Loucy (cell line): ENCODE results near the gene SP110.

Experiments
- H2AFZ ChIP-seq: fragments of 200-600 bp; sonication (generic); 2 replicates; pipeline ENCODE4 v1.6.0; 2016; ENCODE audit warnings: antibody characterized with exemption, mild to moderate bottlenecking, low read length, moderate library complexity
- H3F3A ChIP-seq: fragments of 200-600 bp; 2 replicates; pipeline ENCODE4 v1.6.0; 2016; ENCODE audit warnings: antibody characterized with exemption, low read depth, mild to moderate bottlenecking
- H3K27me3 ChIP-seq: fragments of 200-600 bp; sonication (generic); 2 replicates; pipeline ENCODE4 v1.6.1; 2014; ENCODE audit warnings: low read length, mild to moderate bottlenecking; ENCODE audit not compliant: insufficient read depth, poor library complexity, severe bottlenecking
- H3K36me3 ChIP-seq: fragments of 200-600 bp; sonication (generic); 2 replicates; pipeline ENCODE4 v1.6.1; 2016; ENCODE audit warnings: low read length; ENCODE audit not compliant: insufficient read depth
- H3K4me1 ChIP-seq: fragments of 200-600 bp; sonication (generic); 2 replicates; pipeline ENCODE4 v1.5.1; 2014; ENCODE audit warnings: low read length, mild to moderate bottlenecking; ENCODE audit not compliant: insufficient read depth, poor library complexity, severe bottlenecking
- H3K4me2 ChIP-seq: fragments of 200-600 bp; sonication (generic); 2 replicates; pipeline ENCODE4 v1.6.0; 2014; ENCODE audit warnings: antibody characterized with exemption, low read length, low read depth, mild to moderate bottlenecking; ENCODE audit not compliant: poor library complexity, severe bottlenecking
- H3K4me3 ChIP-seq: fragments of 200-600 bp; sonication (generic); 2 replicates; pipeline ENCODE4 v1.5.1; 2014; ENCODE audit warnings: low read length, mild to moderate bottlenecking, mixed read lengths; ENCODE audit not compliant: poor library complexity, severe bottlenecking
- H3K79me2 ChIP-seq: fragments of 200-600 bp; sonication (generic); 2 replicates; pipeline ENCODE4 v1.6.1; 2014; ENCODE audit warnings: low read length; ENCODE audit not compliant: insufficient read depth
- H3K9ac ChIP-seq: fragments of 200-600 bp; sonication (generic); 2 replicates; pipeline ENCODE4 v1.6.0; 2014; ENCODE audit warnings: mild to moderate bottlenecking, low read depth, low read length, moderate library complexity; ENCODE audit not compliant: poor library complexity, severe bottlenecking
- H3K9me2 ChIP-seq: fragments of 200-600 bp; sonication (generic); replicated peaks from 2 replicates; pipeline ENCODE4 v1.6.1; 2016; ENCODE audit warnings: low read depth, low read length, mixed read lengths
- H3K9me3 ChIP-seq: fragments of 200-600 bp; sonication (generic); 2 replicates; pipeline ENCODE4 v1.6.1; 2014; ENCODE audit warnings: mild to moderate bottlenecking, antibody characterized with exemption, low read length, low read depth; ENCODE audit not compliant: insufficient read depth
- H4K20me1 ChIP-seq: fragments of 200-600 bp; sonication (generic); 2 replicates; pipeline ENCODE4 v1.6.0; 2014; ENCODE audit warnings: antibody characterized with exemption, low read length, mild to moderate bottlenecking; ENCODE audit not compliant: insufficient read depth, poor library complexity, severe bottlenecking
- CTCF ChIP-seq: fragments of 200-600 bp; sonication (generic); conservative IDR thresholded peaks from 2 replicates; pipeline ENCODE4 v1.5.1; 2014; ENCODE audit warnings: mild to moderate bottlenecking, antibody characterized with exemption, low read length
- EZH2phosphoT487 ChIP-seq: fragments of 200-600 bp; IDR thresholded peaks from 2 replicates; pipeline ENCODE4 v1.6.1; 2018; ENCODE audit warnings: antibody characterized with exemption, mild to moderate bottlenecking, moderate library complexity, borderline replicate concordance

Gene SP110

DNA sequence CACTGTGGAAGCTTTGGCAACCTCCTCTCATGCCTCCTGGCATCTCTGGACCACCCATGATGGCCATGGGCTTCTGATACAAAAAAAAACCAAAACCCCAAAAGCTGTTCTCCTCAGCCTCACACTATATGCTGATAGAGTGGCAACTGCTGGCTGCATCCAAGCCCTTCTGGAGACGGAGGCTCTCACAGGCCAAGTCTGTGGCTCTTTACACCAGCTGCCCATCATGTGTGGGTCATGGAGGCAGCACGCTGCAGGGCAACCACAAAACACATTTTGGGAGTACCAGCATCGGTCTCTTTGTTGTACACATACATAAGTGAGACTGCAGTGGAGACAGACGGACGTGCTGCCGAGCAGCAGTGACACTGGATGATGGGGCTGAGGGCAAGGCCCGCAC is 45.3 kb downstream of the SP110 start:
- Histone ChIP-seq H3K4me1 (peaks cover 10% of the 10 kb centered on the region), H4K20me1 (no peaks in the 10 kb centered on the region), H3K9me2 (no peaks in the 10 kb centered on the region), H3K9ac (no peak overlapping the region), H3K27me3 (peaks cover 37% of the 10 kb centered on the region), H3K9me3 (no peaks in the 10 kb centered on the region), H3K79me2 (no peaks in the 10 kb centered on the region), H2AFZ (no peak overlapping the region), H3K4me3 (no peak overlapping the region), H3F3A (no peaks in the 10 kb centered on the region), H3K4me2 (no peak overlapping the region), H3K36me3 (peaks cover 11% of the 10 kb centered on the region; the same call in 1 of the 2 replicates)
- TF ChIP-seq EZH2phosphoT487 = no peak
- TF ChIP-seq CTCF = no peak

DNA sequence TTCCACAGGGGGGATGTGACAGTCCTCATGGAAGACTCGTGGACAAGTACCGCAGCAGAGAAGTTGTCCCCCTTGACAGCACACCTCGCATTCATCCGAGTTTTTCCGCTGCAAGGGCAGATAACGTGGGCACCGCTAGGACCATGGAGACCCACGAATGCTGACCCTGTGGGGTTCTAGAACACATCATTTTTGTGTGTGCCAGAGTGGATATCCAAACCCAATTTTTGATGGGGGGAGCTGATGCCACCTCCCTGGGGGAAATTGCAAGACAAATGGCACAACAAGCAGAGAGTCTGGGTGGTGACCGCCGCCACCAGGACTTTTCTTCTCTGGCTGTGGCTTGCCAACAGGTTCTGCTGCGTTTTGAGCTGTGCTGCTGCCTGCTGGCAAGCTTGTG is 46.9 kb downstream of the SP110 start:
- Histone ChIP-seq H3K4me3 (no peak overlapping the region), H3F3A (no peaks in the 10 kb centered on the region), H3K36me3 (peaks cover 9% of the 10 kb centered on the region; the same call in 1 of the 2 replicates), H3K9ac (no peak overlapping the region), H3K4me1 (peaks cover 10% of the 10 kb centered on the region), H3K9me3 (no peaks in the 10 kb centered on the region), H3K9me2 (no peaks in the 10 kb centered on the region), H3K4me2 (no peak overlapping the region), H2AFZ (no peak overlapping the region), H3K27me3 (peaks cover 53% of the 10 kb centered on the region), H4K20me1 (no peaks in the 10 kb centered on the region), H3K79me2 (no peaks in the 10 kb centered on the region)
- TF ChIP-seq EZH2phosphoT487 (no peak), CTCF (no peak)

GRCh38 chr2:230172156-230172555 is 47.6 kb downstream of the SP110 start:
- TF ChIP-seq EZH2phosphoT487 (no peak), CTCF (no peak)
- H3K9me3 ChIP-seq = no peaks in the 10 kb centered on the region
- H3K36me3 ChIP-seq = peaks cover 4% of the 10 kb centered on the region; the same call in 1 of the 2 replicates
- H3K9ac ChIP-seq = no peak overlapping the region
- peaks cover 60% of the 10 kb centered on the region for H3K27me3 ChIP-seq
- no peak overlapping the region for H2AFZ ChIP-seq
- H3K4me2 ChIP-seq = no peak overlapping the region
- H3K9me2 ChIP-seq = no peaks in the 10 kb centered on the region
- H3F3A ChIP-seq = no peaks in the 10 kb centered on the region
- no peak overlapping the region for H3K4me3 ChIP-seq
- no peaks in the 10 kb centered on the region for H3K79me2 ChIP-seq
- H4K20me1 ChIP-seq = no peaks in the 10 kb centered on the region
- peaks cover 10% of the 10 kb centered on the region for H3K4me1 ChIP-seq
